ENCODE results near the gene GJB3. TPM values are rescaled to one million over a fixed set of nuclear protein-coding genes. Genes with fewer than 3 reads are reported as not detected.
A peak's percentile ranks its signal among the peaks of the same experiment; 100 is the strongest.

The GJB3 gene
- total and polyA plus RNA-seq, 2 of the 13 experiments (the other 11 are each of a cell fraction or from before 2014, with no cell fraction given), result not detected

GRCh38 chr1:34825455-34826091 is 44.6 kb downstream of the GJB3 start:
- ATAC-seq, result peak; percentile 96
- ChIA-PET POLR2A (interaction anchor here (0.9 to 1.1 kb wide), 3 partner anchors 18 to 34 kb away, joined by 3 to 5 read pairs (median 3); partner anchors contain the start of gene SMIM12), CTCF (ENCODE audit: low intra/inter-chr PET ratio, low total read pairs) (interaction anchor here (1.5 kb wide), 1 partner anchor 27 kb away, joined by 9 read pairs; no protein-coding TSS in a partner anchor)
- Histone ChIP-seq H3K4me2 (ENCODE audit: low read depth, low read length) (peak overlapping the region; percentile 85), H3K9me3 (ENCODE audit: low read length) (no peaks in the 10 kb centered on the region), H3K36me3 (replicated peaks in 1 of 2; ENCODE audit: control insufficient read depth in 1 of 2, insufficient read depth in 2 of 2, low read length in 2 of 2) (no peaks in the 10 kb centered on the region), H4K20me1 (ENCODE audit: insufficient read depth, low read length) (no peaks in the 10 kb centered on the region), H3K4me3 (replicated peaks in 1 of 3; ENCODE audit: insufficient read depth in 1 of 3, low read depth in 2 of 3, low read length in 3 of 3) (peak overlapping the region in 2 of 3 experiments; percentile 38 to 62; a peak in 4 of 6 replicates), H3K27ac (ENCODE audit: extremely low read length, insufficient read depth, low read length) (no peak overlapping the region), H3K9ac (ENCODE audit: insufficient read depth, low read depth, low read length) (peak overlapping the region; percentile 33; the same call in 1 of the 2 replicates), H3K79me2 (ENCODE audit: insufficient read depth, low read length) (no peaks in the 10 kb centered on the region), H3K4me1 (ENCODE audit: insufficient read depth, low read length) (peaks cover 31% of the 10 kb centered on the region), H3K27me3 (ENCODE audit: control insufficient read depth in 1 of 2, insufficient read depth in 2 of 2, low read length in 2 of 2) (no peaks in the 10 kb centered on the region; a peak in 2 of 5 replicates), H2AFZ (ENCODE audit: low read length) (no peak overlapping the region)
- 21% methylated on average over 2 of the region's 11 CpGs for WGBS (ENCODE audit: low lambda C conversion rate)
- intact Hi-C loops (cut with micrococcal nuclease; ENCODE audit: unreplicated experiment) (no loop called here), in situ Hi-C loops (cut with HindIII; ENCODE audit: extremely low pct_ligation_motif_present, low pct_unique_long_range_greater_than_20kb) (no loop called here)
- BruUV-seq (replicated peaks), result no TSS peak
- no peak for FAIRE-seq
- DNase-seq (ENCODE audit: low spot score), result peak; percentile 84
- TF ChIP-seq RBM22 (optimal IDR thresholded peaks at IDR 0.05; ENCODE audit: low read length) (no peak), NR2F6 (IDR thresholded peaks at IDR 0.05) (peak; percentile 51; the same call in 1 of the 2 replicates), NR2F6 (CRISPR knock-in tag; IDR thresholded peaks at IDR 0.05) (peak; percentile 81), HDAC6 (IDR thresholded peaks at IDR 0.05; ENCODE audit: low read depth, low read length) (no peak), SMC3 (IDR thresholded peaks at IDR 0.05; ENCODE audit: low read length) (no peak), KDM2A (CRISPR knock-in tag; IDR thresholded peaks at IDR 0.05; ENCODE audit: borderline replicate concordance, low read depth) (no peak), IRF1 (CRISPR knock-in tag; IDR thresholded peaks at IDR 0.05; ENCODE audit: low read depth) (no peak), ZNF747 (CRISPR knock-in tag; IDR thresholded peaks at IDR 0.05; ENCODE audit: borderline replicate concordance) (0 out of 2 replicates have a peak, but pooled peaks have one; percentile 59), SOX6 (IDR thresholded peaks at IDR 0.05) (no peak), SOX6 (CRISPR knock-in tag; IDR thresholded peaks at IDR 0.05) (peak; percentile 92), XRCC5 (optimal IDR thresholded peaks at IDR 0.05; ENCODE audit: low read length) (peak; percentile 35), TOE1 (CRISPR knock-in tag; IDR thresholded peaks at IDR 0.05) (no peak), SAFB2 (CRISPR knock-in tag; IDR thresholded peaks at IDR 0.05; ENCODE audit: borderline replicate concordance, low read depth) (no peak), SETDB1 (CRISPR knock-in tag; IDR thresholded peaks at IDR 0.05; ENCODE audit: borderline replicate concordance) (no peak), MED8 (CRISPR knock-in tag; IDR thresholded peaks at IDR 0.05; ENCODE audit: insufficient replicate concordance) (no peak), MTF2 (CRISPR knock-in tag; IDR thresholded peaks at IDR 0.05; ENCODE audit: borderline replicate concordance) (no peak), HMGA1 (CRISPR knock-in tag; conservative IDR thresholded peaks at IDR 0.05) (no peak), IRF2 (CRISPR knock-in tag; IDR thresholded peaks at IDR 0.05) (peak; percentile 33; the same call in 1 of the 2 replicates), NPAS2 (CRISPR knock-in tag; IDR thresholded peaks at IDR 0.05; ENCODE audit: borderline replicate concordance) (no peak), ZNF616 (CRISPR knock-in tag; IDR thresholded peaks at IDR 0.05; ENCODE audit: low read depth) (no peak)
- TF ChIP-seq, protein P1, sequence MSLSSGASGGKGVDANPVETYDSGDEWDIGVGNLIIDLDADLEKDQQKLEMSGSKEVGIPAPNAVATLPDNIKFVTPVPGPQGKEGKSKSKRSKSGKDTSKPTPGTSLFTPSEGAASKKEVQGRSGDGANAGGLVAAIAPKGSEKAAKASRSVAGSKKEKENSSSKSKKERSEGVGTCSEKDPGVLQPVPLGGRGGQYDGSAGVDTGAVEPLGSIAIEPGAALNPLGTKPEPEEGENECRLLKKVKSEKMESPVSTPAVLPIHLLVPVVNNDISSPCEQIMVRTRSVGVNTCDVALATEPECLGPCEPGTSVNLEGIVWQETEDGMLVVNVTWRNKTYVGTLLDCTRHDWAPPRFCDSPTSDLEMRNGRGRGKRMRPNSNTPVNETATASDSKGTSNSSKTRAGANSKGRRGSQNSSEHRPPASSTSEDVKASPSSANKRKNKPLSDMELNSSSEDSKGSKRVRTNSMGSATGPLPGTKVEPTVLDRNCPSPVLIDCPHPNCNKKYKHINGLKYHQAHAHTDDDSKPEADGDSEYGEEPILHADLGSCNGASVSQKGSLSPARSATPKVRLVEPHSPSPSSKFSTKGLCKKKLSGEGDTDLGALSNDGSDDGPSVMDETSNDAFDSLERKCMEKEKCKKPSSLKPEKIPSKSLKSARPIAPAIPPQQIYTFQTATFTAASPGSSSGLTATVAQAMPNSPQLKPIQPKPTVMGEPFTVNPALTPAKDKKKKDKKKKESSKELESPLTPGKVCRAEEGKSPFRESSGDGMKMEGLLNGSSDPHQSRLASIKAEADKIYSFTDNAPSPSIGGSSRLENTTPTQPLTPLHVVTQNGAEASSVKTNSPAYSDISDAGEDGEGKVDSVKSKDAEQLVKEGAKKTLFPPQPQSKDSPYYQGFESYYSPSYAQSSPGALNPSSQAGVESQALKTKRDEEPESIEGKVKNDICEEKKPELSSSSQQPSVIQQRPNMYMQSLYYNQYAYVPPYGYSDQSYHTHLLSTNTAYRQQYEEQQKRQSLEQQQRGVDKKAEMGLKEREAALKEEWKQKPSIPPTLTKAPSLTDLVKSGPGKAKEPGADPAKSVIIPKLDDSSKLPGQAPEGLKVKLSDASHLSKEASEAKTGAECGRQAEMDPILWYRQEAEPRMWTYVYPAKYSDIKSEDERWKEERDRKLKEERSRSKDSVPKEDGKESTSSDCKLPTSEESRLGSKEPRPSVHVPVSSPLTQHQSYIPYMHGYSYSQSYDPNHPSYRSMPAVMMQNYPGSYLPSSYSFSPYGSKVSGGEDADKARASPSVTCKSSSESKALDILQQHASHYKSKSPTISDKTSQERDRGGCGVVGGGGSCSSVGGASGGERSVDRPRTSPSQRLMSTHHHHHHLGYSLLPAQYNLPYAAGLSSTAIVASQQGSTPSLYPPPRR (CRISPR knock-in tag; IDR thresholded peaks at IDR 0.05; ENCODE audit: borderline replicate concordance), result peak; percentile 89
